ENCODE measurements around the gene ADSS1.

DNA sequence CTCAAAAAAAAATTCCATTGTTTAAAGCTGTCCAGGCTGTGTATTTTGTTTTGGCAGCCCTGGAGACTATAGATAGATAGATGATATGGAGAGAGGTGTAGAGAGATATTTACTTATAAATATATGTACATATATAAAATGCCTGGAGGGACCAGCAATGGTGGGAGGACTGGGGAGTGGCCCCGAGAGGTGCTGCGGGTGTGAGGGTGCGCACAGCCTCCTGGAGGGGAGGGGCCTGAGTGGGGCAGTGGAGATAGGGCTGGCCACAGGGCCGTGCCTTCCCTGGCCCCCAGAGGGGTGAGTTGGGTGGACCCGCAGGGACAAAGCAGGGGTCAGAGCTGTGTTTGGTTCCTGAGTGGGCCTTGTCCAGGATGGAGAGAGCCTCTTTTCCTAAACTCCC is 6.5 kb downstream of the ADSS1 start:
- no peak for TF ChIP-seq POLR2A (IDR thresholded peaks at IDR 0.05)
- TF ChIP-seq, protein P1, sequence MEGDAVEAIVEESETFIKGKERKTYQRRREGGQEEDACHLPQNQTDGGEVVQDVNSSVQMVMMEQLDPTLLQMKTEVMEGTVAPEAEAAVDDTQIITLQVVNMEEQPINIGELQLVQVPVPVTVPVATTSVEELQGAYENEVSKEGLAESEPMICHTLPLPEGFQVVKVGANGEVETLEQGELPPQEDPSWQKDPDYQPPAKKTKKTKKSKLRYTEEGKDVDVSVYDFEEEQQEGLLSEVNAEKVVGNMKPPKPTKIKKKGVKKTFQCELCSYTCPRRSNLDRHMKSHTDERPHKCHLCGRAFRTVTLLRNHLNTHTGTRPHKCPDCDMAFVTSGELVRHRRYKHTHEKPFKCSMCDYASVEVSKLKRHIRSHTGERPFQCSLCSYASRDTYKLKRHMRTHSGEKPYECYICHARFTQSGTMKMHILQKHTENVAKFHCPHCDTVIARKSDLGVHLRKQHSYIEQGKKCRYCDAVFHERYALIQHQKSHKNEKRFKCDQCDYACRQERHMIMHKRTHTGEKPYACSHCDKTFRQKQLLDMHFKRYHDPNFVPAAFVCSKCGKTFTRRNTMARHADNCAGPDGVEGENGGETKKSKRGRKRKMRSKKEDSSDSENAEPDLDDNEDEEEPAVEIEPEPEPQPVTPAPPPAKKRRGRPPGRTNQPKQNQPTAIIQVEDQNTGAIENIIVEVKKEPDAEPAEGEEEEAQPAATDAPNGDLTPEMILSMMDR (IDR thresholded peaks at IDR 0.05), result no peak
- no peak for TF ChIP-seq POLR2AphosphoS5 (IDR thresholded peaks at IDR 0.05; ENCODE audit: insufficient read depth in 1 of 2, low read depth in 1 of 2)

All from vagina (tissue), 2 donors.